SU-DHL-6 (cell line): ENCODE data around the gene UBE2R2.
"Not testable (repeated sequence)": the region's sequence is repeated elsewhere in the genome, so short reads cannot be mapped to it uniquely, and the experiment has no call there.

ENCODE experiments used
- CTCF ChIP-seq: fragments of 200-600 bp; sonication (generic); IDR thresholded peaks from one replicate; pipeline ENCODE4 v1.5.1; 2017; ENCODE audit warnings: antibody characterized with exemption, mild to moderate bottlenecking, low read length, moderate library complexity; ENCODE audit not compliant: insufficient read depth, poor library complexity, severe bottlenecking
- EZH2phosphoT487 ChIP-seq: fragments of 200-600 bp; sonication (generic), shearing (Covaris generic); conservative IDR thresholded peaks from 2 replicates; pipeline ENCODE4 v1.6.1; 2018; ENCODE audit warnings: mild to moderate bottlenecking, antibody characterized with exemption, low read length, moderate library complexity, mixed read lengths

- not testable (repeated sequence) for TF ChIP-seq CTCF, EZH2phosphoT487
Observed at GRCh38 chr9:33827285-33827684, 10.3 kb downstream of the UBE2R2 start.
